Measurements from ENCODE around the gene MAML2. TPM values are rescaled to one million over a fixed set of nuclear protein-coding genes. Genes with fewer than 3 reads are reported as not detected.

Gene MAML2
- total RNA-seq, 2 experiments from 2014 or later = 14.7 to 15.5 TPM

- H3K4me1 Mint-ChIP-seq (ENCODE audit: low read depth) = peaks cover 9% of the 10 kb centered on the region
Measured at GRCh38 chr11:96106645-96107044, 236.3 kb downstream of the MAML2 start.

GRCh38 chr11:96105944-96106343 lies 237.1 kb downstream of the MAML2 start:
- ChIA-PET CTCF (interaction anchor here (3.9 kb wide), 1 partner anchor 237 kb away, joined by 15 read pairs; the partner anchor contains the start of gene MAML2), POLR2A (no interaction called here)
- Mint-ChIP-seq H3K27me3 (ENCODE audit: low read depth) (no peaks in the 10 kb centered on the region), H3K9me3 (ENCODE audit: insufficient read depth) (no peaks in the 10 kb centered on the region), H3K4me3 (no peak overlapping the region), H3K27ac (no peak overlapping the region), H3K4me1 (ENCODE audit: low read depth) (peaks cover 9% of the 10 kb centered on the region), H3K36me3 (ENCODE audit: low read depth) (peaks cover 20% of the 10 kb centered on the region)
- no peak for DNase-seq
- ATAC-seq = no peak

More at GRCh38 chr11:96106645-96107044, 236.3 kb downstream of the MAML2 start:
- POLR2A ChIA-PET = no interaction called here
- CTCF ChIA-PET = interaction anchor here (3.9 kb wide), 1 partner anchor 236 kb away, joined by 15 read pairs; the partner anchor contains the start of gene MAML2
- Mint-ChIP-seq H3K27me3 (ENCODE audit: low read depth) (no peaks in the 10 kb centered on the region), H3K9me3 (ENCODE audit: insufficient read depth) (no peaks in the 10 kb centered on the region), H3K27ac (no peak overlapping the region), H3K36me3 (ENCODE audit: low read depth) (peaks cover 15% of the 10 kb centered on the region), H3K4me3 (no peak overlapping the region)
- DNase-seq (no peak), ATAC-seq (no peak)

- Mint-ChIP-seq H3K27me3 (ENCODE audit: low read depth) (no peaks in the 10 kb centered on the region), H3K9me3 (ENCODE audit: insufficient read depth) (no peaks in the 10 kb centered on the region), H3K27ac (no peak overlapping the region), H3K4me3 (no peak overlapping the region), H3K4me1 (ENCODE audit: low read depth) (peaks cover 9% of the 10 kb centered on the region), H3K36me3 (ENCODE audit: low read depth) (peaks cover 22% of the 10 kb centered on the region)
- no peak for DNase-seq
- ChIA-PET CTCF (interaction anchor here (0.7 to 3.9 kb wide), 2 partner anchors 14 to 237 kb away, joined by 3 to 15 read pairs; partner anchors contain the start of gene MAML2), POLR2A (no interaction called here)
- peak; percentile 74 for ATAC-seq
Measured at GRCh38 chr11:96105197-96105895, 237.6 kb downstream of the MAML2 start.

GRCh38 chr11:96104496-96104895 lies 238.5 kb downstream of the MAML2 start:
- no peak for DNase-seq
- ChIA-PET CTCF (no interaction called here), POLR2A (interaction anchor here (0.7 kb wide), 1 partner anchor 84 kb away, joined by 4 read pairs; no protein-coding TSS in a partner anchor)
- no peaks in the 10 kb centered on the region for H3K27me3 Mint-ChIP-seq (ENCODE audit: low read depth)
- H3K4me3 Mint-ChIP-seq = no peak overlapping the region
- no peak overlapping the region for H3K27ac Mint-ChIP-seq
- ATAC-seq = no peak
- no peaks in the 10 kb centered on the region for H3K9me3 Mint-ChIP-seq (ENCODE audit: insufficient read depth)
- H3K36me3 Mint-ChIP-seq (ENCODE audit: low read depth) = peaks cover 25% of the 10 kb centered on the region
- peaks cover 9% of the 10 kb centered on the region for H3K4me1 Mint-ChIP-seq (ENCODE audit: low read depth)

- H3K4me3 Mint-ChIP-seq = no peak overlapping the region
- no peak for ATAC-seq
- POLR2A ChIA-PET = no interaction called here
Measured at GRCh38 chr11:96103721-96104120, 239.3 kb downstream of the MAML2 start.

GRCh38 chr11:96103102-96103501 lies 239.9 kb downstream of the MAML2 start:
- DNase-seq (no peak), ATAC-seq (no peak)
- H3K27me3 Mint-ChIP-seq (ENCODE audit: low read depth) = no peaks in the 10 kb centered on the region
- POLR2A ChIA-PET = no interaction called here
- no peak overlapping the region for H3K27ac Mint-ChIP-seq
- H3K36me3 Mint-ChIP-seq (ENCODE audit: low read depth) = peaks cover 22% of the 10 kb centered on the region
- H3K4me3 Mint-ChIP-seq = no peak overlapping the region
- peaks cover 9% of the 10 kb centered on the region for H3K4me1 Mint-ChIP-seq (ENCODE audit: low read depth)
- CTCF ChIA-PET = no interaction called here
- H3K9me3 Mint-ChIP-seq (ENCODE audit: insufficient read depth) = no peaks in the 10 kb centered on the region

More at GRCh38 chr11:96103721-96104120, 239.3 kb downstream of the MAML2 start:
- Mint-ChIP-seq H3K36me3 (ENCODE audit: low read depth) (peaks cover 25% of the 10 kb centered on the region), H3K9me3 (ENCODE audit: insufficient read depth) (no peaks in the 10 kb centered on the region), H3K27ac (no peak overlapping the region), H3K27me3 (ENCODE audit: low read depth) (no peaks in the 10 kb centered on the region), H3K4me1 (ENCODE audit: low read depth) (peaks cover 9% of the 10 kb centered on the region)
- CTCF ChIA-PET = no interaction called here
- no peak for DNase-seq

GRCh38 chr11:96102664-96103078 lies 240.3 kb downstream of the MAML2 start:
- peaks cover 9% of the 10 kb centered on the region for H3K4me1 Mint-ChIP-seq (ENCODE audit: low read depth)
- H3K27me3 Mint-ChIP-seq (ENCODE audit: low read depth) = no peaks in the 10 kb centered on the region
- H3K36me3 Mint-ChIP-seq (ENCODE audit: low read depth) = peaks cover 19% of the 10 kb centered on the region
- DNase-seq (no peak), ATAC-seq (no peak)
- POLR2A ChIA-PET = no interaction called here
- CTCF ChIA-PET = interaction anchor here (1.9 kb wide), 1 partner anchor 240 kb away, joined by 8 read pairs; the partner anchor contains the start of gene MAML2
- H3K4me3 Mint-ChIP-seq = no peak overlapping the region
- no peak overlapping the region for H3K27ac Mint-ChIP-seq
- no peaks in the 10 kb centered on the region for H3K9me3 Mint-ChIP-seq (ENCODE audit: insufficient read depth)

- ChIA-PET POLR2A (no interaction called here), CTCF (interaction anchor here (0.9 to 1.9 kb wide), 3 partner anchors 13 to 242 kb away, joined by 3 to 8 read pairs (median 3); partner anchors contain the start of gene MAML2)
- Mint-ChIP-seq H3K36me3 (ENCODE audit: low read depth) (peaks cover 19% of the 10 kb centered on the region), H3K4me1 (ENCODE audit: low read depth) (peaks cover 9% of the 10 kb centered on the region), H3K4me3 (no peak overlapping the region), H3K9me3 (ENCODE audit: insufficient read depth) (no peaks in the 10 kb centered on the region), H3K27ac (no peak overlapping the region), H3K27me3 (ENCODE audit: low read depth) (no peaks in the 10 kb centered on the region)
- ATAC-seq (no peak), DNase-seq (no peak)
Measured at GRCh38 chr11:96101146-96101545, 241.8 kb downstream of the MAML2 start.

GRCh38 chr11:96098511-96099241 lies 244.3 kb downstream of the MAML2 start:
- Mint-ChIP-seq H3K4me1 (ENCODE audit: low read depth) (no peaks in the 10 kb centered on the region), H3K27ac (no peak overlapping the region), H3K4me3 (no peak overlapping the region), H3K9me3 (ENCODE audit: insufficient read depth) (no peaks in the 10 kb centered on the region), H3K36me3 (ENCODE audit: low read depth) (peaks cover 11% of the 10 kb centered on the region), H3K27me3 (ENCODE audit: low read depth) (no peaks in the 10 kb centered on the region)
- POLR2A ChIA-PET = no interaction called here
- CTCF ChIA-PET = interaction anchor here (1.0 to 1.3 kb wide), 2 partner anchors 243 to 245 kb away, joined by 3 to 4 read pairs; partner anchors contain the start of gene MAML2
- no peak for DNase-seq
- ATAC-seq = no peak

- no peaks in the 10 kb centered on the region for H3K9me3 Mint-ChIP-seq (ENCODE audit: insufficient read depth)
- peaks cover 14% of the 10 kb centered on the region for H3K36me3 Mint-ChIP-seq (ENCODE audit: low read depth)
- ATAC-seq (no peak), DNase-seq (no peak)
- no peaks in the 10 kb centered on the region for H3K27me3 Mint-ChIP-seq (ENCODE audit: low read depth)
- no peaks in the 10 kb centered on the region for H3K4me1 Mint-ChIP-seq (ENCODE audit: low read depth)
- POLR2A ChIA-PET = no interaction called here
- CTCF ChIA-PET = no interaction called here
- no peak overlapping the region for H3K4me3 Mint-ChIP-seq
- no peak overlapping the region for H3K27ac Mint-ChIP-seq
Measured at GRCh38 chr11:96097844-96098421, 245.1 kb downstream of the MAML2 start.

- no peaks in the 10 kb centered on the region for H3K27me3 Mint-ChIP-seq (ENCODE audit: low read depth)
- DNase-seq (no peak), ATAC-seq (no peak)
- no peaks in the 10 kb centered on the region for H3K9me3 Mint-ChIP-seq (ENCODE audit: insufficient read depth)
- peaks cover 5% of the 10 kb centered on the region for H3K4me1 Mint-ChIP-seq (ENCODE audit: low read depth)
- ChIA-PET POLR2A (no interaction called here), CTCF (interaction anchor here (1.2 kb wide), 1 partner anchor 246 kb away, joined by 3 read pairs; no protein-coding TSS in a partner anchor)
- H3K4me3 Mint-ChIP-seq = no peak overlapping the region
- H3K36me3 Mint-ChIP-seq (ENCODE audit: low read depth) = peaks cover 21% of the 10 kb centered on the region
- no peak overlapping the region for H3K27ac Mint-ChIP-seq
Measured at GRCh38 chr11:96096360-96096759, 246.6 kb downstream of the MAML2 start.

GRCh38 chr11:96095884-96096303 lies 247.1 kb downstream of the MAML2 start:
- H3K9me3 Mint-ChIP-seq (ENCODE audit: insufficient read depth) = no peaks in the 10 kb centered on the region
- no peak overlapping the region for H3K4me3 Mint-ChIP-seq
- H3K36me3 Mint-ChIP-seq (ENCODE audit: low read depth) = peaks cover 19% of the 10 kb centered on the region
- POLR2A ChIA-PET = no interaction called here
- H3K4me1 Mint-ChIP-seq (ENCODE audit: low read depth) = peaks cover 5% of the 10 kb centered on the region
- DNase-seq = no peak
- CTCF ChIA-PET = no interaction called here
- no peaks in the 10 kb centered on the region for H3K27me3 Mint-ChIP-seq (ENCODE audit: low read depth)
- ATAC-seq = no peak
- H3K27ac Mint-ChIP-seq = no peak overlapping the region

All from activated CD8-positive, alpha-beta T cell treated with anti-CD3 and anti-CD28 coated beads, Interleukin-2, amount 10 ng/mL, durations not matched to agents 7 days and 5 days (primary cell).